GM18507 (cell line): ENCODE results near the gene RUVBL1.
A peak's percentile ranks its signal among the peaks of the same experiment; 100 is the strongest.
"Not testable (repeated sequence)": the region's sequence is repeated elsewhere in the genome, so short reads cannot be mapped to it uniquely, and the experiment has no call there.

Experiments used
- DNase-seq: peaks from one replicate; pipeline ENCODE4 v3.0.0; 2011; ENCODE audit warnings: low read depth; ENCODE audit not compliant: insufficient read length; ENCODE audit errors: extremely low spot score
- FAIRE-seq: peaks from 2 replicates; lab custom pipeline; 2011; peaks lifted over from hg19 to GRCh38; lab: Jason Lieb, UNC

RUVBL1 gene

GRCh38 chr3:128123538-128124368, at the start of gene RUVBL1:
Gene RUVBL1, minus strand, starts transcription at chr3:128123812. Its CDS starts 88 bp downstream, at chr3:128123724.
- DNase-seq (peak; percentile 99), FAIRE-seq (peak; percentile 92)

- no peak for FAIRE-seq
- no peak for DNase-seq
Observed at GRCh38 chr3:128173200-128173599, 49.6 kb upstream of the RUVBL1 start.

GRCh38 chr3:128170866-128171516, 47.4 kb upstream of the RUVBL1 start:
- no peak for DNase-seq
- FAIRE-seq = no peak

- no peak for FAIRE-seq
- DNase-seq = no peak
Observed at GRCh38 chr3:128168836-128169235, 45.2 kb upstream of the RUVBL1 start.

- DNase-seq (no peak), FAIRE-seq (no peak)
Observed at GRCh38 chr3:128167973-128168674, 44.5 kb upstream of the RUVBL1 start.

GRCh38 chr3:128167646-128167972, 44.0 kb upstream of the RUVBL1 start:
- no peak for DNase-seq
- no peak for FAIRE-seq

- DNase-seq = no peak
- FAIRE-seq = no peak
Observed at GRCh38 chr3:128166971-128167453, 43.4 kb upstream of the RUVBL1 start.

- DNase-seq = no peak
- no peak for FAIRE-seq
Observed at GRCh38 chr3:128163432-128163831, 39.8 kb upstream of the RUVBL1 start.

GRCh38 chr3:128160661-128161060, 37.0 kb upstream of the RUVBL1 start:
- no peak for DNase-seq
- no peak for FAIRE-seq

- FAIRE-seq (no peak), DNase-seq (no peak)
Observed at GRCh38 chr3:128155616-128156360, 32.2 kb upstream of the RUVBL1 start.

- DNase-seq, FAIRE-seq: not testable (repeated sequence)
Observed at GRCh38 chr3:128154354-128154753, 30.7 kb upstream of the RUVBL1 start.

GRCh38 chr3:128153156-128154041, 29.8 kb upstream of the RUVBL1 start, which contains the start of gene EEFSEC:
Gene EEFSEC, plus strand, starts transcription at chr3:128153481. Its CDS starts 27 bp downstream, at chr3:128153508.
- peak; percentile 67 for DNase-seq
- FAIRE-seq = peak; percentile 70

GRCh38 chr3:128152419-128153155, 29.0 kb upstream of the RUVBL1 start:
- FAIRE-seq = peak; percentile 91
- no peak for DNase-seq

- DNase-seq = no peak
- FAIRE-seq = no peak
Observed at GRCh38 chr3:128151758-128152274, 28.2 kb upstream of the RUVBL1 start.

- no peak for DNase-seq
- FAIRE-seq = no peak
Observed at GRCh38 chr3:128149650-128150049, 26.0 kb upstream of the RUVBL1 start.

GRCh38 chr3:128146201-128146600, 22.6 kb upstream of the RUVBL1 start:
- DNase-seq (no peak), FAIRE-seq (no peak)

- FAIRE-seq = no peak
Observed at GRCh38 chr3:128145279-128145678, 21.7 kb upstream of the RUVBL1 start.

More at GRCh38 chr3:128145279-128145678, 21.7 kb upstream of the RUVBL1 start:
- DNase-seq = no peak
